G401 (cell line): Measurements from ENCODE around the gene PHC1. TPM values are rescaled to one million over a fixed set of nuclear protein-coding genes. Genes with fewer than 3 reads are reported as not detected.
A peak's percentile ranks its signal among the peaks of the same experiment; 100 is the strongest.
"Not testable (repeated sequence)": the region's sequence is repeated elsewhere in the genome, so short reads cannot be mapped to it uniquely, and the experiment has no call there.

Experiments
- DNase-seq: peaks from one replicate; pipeline ENCODE4 v3.0.0-alpha.2; 2015; ENCODE audit warnings: low spot score
- in situ Hi-C: cut with HindIII; loops from 2 replicates; pipeline ENCODE4 v1.10.0; 2016; ENCODE audit warnings: low sequenced_read_pairs, mixed read lengths
- total RNA-seq: library from RNA; depleted of rRNA; stranded (reverse); fragments of >200 nt; shearing (Covaris generic); gene quantifications from 2 replicates; pipeline ENCODE4 v1.2.3, GENCODE V29; 2014; rRNA removed

Gene PHC1
- 20.7 and 38.5 TPM in 2 replicates for total RNA-seq

DNA sequence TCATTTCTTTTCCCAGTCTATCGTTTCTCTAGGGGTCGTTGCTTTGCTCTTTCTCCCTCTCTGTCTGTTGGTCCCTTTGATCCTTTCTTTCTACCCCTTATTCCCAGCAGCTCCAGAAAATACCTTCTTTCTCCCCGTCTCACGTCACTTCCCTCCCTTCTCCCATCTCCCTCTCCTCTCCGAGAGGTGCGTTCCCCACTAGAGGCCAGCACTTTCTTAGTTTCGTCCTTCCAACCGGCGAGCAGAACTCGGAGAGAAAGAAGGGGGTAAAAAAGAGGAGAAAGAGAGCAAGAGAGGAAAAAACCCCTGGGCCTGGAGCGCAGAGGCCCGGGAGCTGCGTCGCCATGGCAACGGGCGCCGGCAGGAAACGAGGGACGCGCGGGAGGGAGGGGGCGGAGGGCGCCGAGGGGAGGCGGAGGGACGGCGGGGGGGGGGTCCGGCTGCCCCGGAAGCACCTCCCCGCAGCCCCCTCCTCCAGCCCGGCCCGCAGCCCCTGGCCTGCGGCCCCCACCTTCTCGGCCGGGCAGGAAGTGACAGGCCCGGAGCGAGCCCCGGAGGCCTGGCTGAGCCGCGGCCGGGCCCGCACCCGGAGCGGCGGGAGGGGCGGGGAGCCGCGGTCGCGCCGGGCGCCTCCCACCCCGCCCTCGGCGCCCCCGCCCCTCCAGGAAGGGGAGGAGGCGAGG lies at the start of gene PHC1:
Gene PHC1, plus strand, starts transcription at position 477 of the 683 bp plus-strand sequence. CDS start 3,169 bp downstream, outside the sequence.
- in situ Hi-C loops, result not testable (repeated sequence)
- peak; percentile 88 for DNase-seq

DNA sequence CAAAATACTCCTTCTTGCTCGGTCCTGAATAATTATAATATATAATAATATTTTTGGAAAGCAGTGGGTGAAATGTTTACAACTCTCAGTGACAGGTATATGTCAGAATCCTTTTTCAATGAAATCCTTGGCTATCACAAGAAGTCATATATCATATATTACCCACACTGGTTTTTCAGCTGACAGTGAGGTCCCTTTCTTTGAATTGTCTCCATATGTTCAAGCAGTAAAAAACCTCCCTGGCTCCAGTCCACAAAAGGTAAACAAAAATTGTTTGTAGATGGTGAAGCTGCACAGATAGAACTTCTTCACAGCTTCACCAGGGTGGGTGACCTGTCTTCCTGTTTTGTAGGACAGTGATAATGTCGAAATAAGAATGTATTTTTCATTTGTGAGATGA lies 47.9 kb upstream of the PHC1 start:
- in situ Hi-C loops, result no loop called here
- no peak for DNase-seq

DNA sequence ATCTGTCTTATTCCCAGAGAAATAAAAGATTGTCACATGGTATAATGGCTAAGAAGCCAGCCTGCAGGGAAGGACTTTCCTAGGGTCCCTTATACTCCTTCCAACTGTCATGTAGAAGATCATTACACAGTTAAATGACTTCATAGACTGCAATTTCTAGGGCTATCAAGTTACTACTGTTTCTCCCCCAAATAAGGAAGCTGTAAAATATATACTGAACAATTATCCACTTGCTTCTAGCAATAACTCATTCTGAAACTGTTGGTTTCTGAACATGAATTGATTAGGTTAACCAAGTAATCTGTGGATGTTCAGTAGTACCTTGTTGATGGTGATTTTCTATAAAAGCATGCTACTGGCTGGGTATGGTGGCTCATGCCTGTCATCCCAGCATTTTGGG lies 47.3 kb upstream of the PHC1 start:
- DNase-seq, result no peak
- in situ Hi-C loops, result no loop called here

DNA sequence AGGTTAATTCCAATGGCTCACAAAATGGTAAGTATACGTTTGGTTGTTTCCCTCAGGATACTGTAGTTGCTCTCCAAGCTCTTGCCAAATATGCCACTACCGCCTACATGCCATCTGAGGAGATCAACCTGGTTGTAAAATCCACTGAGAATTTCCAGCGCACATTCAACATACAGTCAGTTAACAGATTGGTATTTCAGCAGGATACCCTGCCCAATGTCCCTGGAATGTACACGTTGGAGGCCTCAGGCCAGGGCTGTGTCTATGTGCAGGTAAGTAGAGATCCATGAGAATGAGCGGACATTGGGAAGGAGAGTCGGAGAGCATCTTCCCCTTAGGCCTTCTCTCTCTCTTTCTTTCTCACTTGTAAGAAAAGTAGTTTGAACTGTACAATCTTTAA lies 46.5 kb upstream of the PHC1 start:
- DNase-seq, result no peak
- in situ Hi-C loops, result no loop called here

DNA sequence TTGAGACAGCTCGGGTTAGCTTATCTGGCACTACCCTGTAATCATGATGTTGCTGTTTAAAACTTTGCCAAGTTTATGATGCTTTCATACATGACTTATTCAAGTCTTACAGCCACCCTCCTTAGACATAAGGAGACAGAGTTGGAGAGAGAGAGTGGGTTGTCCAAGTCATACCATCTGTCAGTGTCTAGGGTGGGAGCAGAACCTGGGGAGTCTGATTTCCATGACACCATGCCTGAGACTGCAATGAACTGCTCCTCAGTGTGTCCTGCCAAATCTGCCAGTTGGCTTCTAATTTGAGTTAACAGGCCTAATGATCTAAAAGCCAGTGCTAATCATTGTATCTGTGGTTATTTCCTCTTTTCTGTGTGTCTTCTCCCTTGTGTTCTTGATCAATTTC lies 43.7 kb upstream of the PHC1 start:
- DNase-seq, result peak; percentile 58
- in situ Hi-C loops, result no loop called here

DNA sequence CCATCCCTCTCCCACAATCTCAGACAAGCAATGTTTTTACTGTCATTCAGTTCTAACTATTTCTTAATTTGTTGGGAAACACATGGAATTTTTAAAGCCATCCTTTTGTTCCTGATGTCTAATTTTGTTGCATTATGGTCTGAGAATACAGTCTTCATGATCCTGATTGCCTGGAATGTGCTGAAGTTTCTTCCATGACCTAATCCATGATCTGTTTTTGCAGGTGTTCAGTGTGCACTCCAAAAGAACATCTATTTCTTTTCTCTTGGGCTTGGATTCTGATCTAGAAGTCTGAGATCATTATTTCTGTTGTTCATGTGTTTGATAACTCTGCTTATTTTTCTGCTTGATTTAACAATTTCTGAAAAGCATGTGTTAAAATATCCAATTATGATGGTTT lies 43.2 kb upstream of the PHC1 start:
- no peak for DNase-seq
- in situ Hi-C loops, result no loop called here

DNA sequence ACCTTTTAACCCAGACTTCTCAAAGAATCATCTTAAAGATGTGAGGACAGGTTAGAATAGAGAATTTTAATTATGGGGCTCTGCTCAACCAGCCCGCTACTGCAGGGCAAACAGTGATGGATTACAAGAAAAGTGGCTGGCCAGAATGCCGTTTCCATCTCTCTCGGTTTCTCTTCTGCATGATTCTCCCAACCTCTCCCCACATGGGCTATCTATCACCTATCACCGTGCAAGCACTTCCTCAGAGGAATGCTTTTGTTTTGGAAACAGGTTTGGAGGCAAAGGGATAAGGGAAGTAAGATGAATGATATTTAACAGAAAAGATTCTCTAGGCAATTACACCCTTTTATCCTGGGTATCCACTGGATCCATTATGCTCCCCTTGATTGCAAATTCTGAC lies 37.4 kb upstream of the PHC1 start:
- no peak for DNase-seq
- in situ Hi-C loops, result no loop called here

DNA sequence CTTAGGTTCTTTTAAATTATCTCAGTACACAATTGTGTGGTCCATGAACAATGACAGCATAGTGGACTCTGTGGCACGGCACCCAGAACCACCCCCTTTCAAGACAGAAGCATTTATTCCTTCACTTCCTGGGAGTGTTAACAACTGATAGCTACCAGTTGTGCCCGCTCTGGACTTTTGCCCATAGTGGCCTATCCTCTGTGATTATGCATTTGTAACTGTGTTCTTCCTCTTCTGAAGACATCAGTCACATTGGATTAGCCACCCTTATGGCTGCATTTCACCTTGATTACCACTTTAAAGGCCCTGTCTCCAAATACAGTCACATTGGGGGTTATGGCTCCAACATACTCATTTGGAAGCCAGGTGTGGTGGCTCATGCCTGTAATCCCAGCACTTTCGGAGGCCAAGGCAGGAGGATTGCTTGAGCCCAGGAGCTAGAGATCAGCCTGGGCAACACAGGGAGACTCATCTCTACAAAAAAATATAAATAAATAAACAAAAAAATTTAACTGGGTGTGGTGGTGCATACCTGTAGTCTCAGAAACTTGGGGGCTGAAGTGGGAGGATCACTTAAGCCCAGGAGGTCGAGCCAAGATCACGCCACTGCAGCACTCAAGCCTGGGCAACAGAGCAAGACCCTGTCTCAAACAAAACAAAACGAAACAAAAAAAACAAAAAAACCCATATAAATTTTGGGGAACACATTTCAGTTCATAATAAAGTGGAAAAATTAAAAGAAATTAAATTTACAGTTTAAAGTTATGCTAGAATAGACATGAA lies 27.6 kb upstream of the PHC1 start:
- DNase-seq, result no peak
- in situ Hi-C loops, result no loop called here

DNA sequence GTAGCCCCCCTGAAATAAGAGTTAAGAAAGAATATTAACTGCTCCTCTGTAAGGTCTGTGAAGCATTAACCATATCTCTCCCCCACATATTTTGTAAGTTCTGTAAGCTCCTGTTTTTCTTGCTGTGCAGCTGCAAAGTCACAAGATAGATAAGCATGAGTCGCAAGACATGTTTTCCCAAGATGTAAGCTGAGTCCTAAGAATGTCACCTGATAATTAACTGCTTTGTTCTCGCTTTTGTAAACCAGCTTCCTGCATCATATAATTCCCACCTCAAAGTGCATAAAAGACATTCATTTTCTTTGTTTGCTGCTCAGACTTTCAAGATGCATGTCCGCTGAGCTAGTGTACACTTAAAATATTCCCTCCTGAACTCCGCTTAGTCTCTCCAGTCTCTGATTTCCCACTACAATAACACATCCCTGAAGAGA lies 27.0 kb upstream of the PHC1 start:
- in situ Hi-C loops, result no loop called here
- no peak for DNase-seq

DNA sequence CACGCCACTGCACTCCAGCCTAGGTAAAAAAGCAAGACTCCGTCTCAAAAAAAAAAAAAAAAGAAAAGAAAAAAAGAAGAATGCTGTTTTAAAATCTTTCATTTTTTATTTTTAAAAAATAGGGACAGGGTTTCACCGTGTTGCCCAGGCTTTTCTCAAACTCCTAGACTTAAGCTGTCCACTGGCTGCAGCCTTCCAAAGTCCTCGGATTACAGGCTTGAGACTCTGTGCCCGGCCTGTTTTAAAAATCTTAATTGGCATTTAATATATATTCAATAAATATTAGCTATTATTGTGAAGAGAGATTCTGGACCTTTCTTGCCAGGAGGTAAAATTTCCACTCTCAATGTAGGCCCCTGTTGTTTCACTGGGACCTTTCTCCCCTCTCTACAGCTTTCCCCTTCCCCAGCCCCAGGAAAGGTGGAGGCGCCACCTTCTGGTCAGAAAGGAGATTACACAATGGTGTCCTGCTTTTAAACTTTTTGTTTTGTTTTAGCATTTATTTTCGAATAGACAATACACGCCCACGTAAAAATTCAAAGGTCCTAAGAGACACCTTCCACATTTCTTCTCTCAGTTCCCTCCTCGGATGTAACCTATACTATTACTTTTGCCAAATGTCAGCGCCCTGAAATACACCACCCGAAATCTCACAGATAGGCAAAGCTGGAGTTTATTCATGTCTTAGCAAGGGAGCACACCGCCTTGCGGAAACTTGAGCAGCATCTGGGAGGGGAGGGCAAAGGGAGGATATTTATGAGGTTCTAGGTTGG lies 23.8 kb upstream of the PHC1 start:
- DNase-seq, result peak; percentile 64
- in situ Hi-C loops, result no loop called here

DNA sequence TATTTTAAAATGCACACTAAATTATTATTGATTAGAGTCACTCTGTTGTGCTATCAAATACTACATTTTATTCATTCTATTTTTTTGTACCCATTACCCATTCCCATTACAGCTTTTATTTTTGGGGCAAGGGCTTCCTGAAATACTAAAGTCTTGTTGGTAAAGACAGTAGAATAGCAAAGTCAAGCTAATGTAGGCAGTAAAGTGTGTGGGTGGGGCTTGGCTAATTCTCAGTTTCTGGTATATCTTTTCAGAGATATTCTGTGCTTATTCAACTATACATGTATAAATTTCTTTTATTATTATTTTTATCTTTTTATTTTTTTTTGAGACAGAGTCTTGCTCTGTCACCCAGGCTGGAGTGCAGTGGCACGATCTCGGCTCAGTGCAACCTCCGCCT lies 22.3 kb upstream of the PHC1 start:
- no peak for DNase-seq
- in situ Hi-C loops, result no loop called here

DNA sequence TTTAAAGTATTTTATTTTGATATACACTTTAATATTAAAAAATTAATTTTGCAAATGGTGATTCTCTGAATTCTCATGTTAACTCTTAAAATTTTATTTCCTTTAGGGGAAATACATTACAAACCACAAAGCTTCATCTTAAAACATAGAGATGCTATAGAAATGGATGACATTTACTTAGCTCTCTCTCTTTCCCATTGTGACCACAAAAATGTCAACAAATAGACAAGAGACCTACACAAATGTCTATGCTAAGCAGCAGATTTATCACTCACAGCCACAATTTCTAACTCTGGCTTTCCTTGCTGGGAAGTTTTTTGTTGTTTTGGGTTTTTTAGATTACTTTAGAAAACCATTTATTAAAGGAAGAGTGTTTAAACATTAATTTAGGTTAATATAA lies 19.9 kb upstream of the PHC1 start:
- DNase-seq, result no peak
- in situ Hi-C loops, result no loop called here

DNA sequence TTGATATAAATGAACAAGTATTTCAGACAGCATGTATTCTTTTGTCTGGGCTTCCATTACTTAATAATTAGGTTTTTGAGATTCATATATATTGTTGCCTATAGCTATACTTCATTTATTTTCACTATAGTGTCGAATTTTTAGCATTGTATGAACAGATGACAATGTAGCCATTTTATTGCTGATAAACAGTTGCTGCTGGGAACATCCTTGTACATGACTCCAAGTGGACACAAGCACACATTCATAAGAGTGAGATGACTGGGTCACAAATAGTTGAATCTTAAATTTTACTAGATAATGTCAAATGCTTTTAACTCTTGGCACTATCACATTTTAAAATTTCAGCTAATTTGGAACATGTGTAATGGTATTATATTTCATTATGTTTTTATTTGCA lies 19.3 kb upstream of the PHC1 start:
- in situ Hi-C loops, result no loop called here
- no peak for DNase-seq

DNA sequence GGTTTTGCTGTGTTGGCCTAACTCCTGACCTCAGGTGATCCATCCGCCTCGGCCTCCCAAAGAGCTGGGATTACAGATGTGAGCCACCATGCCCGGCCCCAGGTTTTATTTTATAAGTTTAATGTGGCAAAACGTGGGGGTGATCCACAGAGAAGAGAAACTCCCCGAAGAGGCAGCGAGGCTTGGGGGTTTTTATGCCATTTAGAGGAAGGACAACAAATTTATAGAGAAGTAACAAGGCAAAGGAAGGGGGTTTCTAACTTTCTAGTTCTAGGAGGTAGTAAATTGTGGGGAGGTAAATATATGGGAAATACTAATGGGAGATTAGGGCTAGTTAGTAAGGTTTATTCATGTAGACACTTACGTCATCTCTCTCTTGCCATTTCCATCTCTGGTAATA lies 17.2 kb upstream of the PHC1 start:
- no peak for DNase-seq
- in situ Hi-C loops, result no loop called here

DNA sequence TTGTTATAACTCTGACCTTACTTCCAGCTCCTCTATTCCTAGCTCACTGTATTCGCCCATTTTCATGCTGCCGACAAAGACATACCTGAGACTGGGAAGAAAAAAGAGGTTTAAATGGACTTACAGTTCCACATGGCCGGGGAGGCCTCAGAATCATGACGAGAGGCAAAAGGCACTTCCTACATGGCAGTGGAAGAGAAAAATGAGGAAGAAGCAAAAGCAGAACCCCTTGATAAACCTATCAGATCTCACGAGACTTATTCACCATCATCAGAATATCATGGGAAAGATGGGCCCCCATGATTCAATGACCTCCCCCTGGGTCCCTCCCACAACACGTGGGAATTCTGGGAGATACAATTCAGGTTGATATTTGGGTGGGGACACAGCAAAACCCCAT lies 14.5 kb upstream of the PHC1 start:
- in situ Hi-C loops, result no loop called here
- no peak for DNase-seq

DNA sequence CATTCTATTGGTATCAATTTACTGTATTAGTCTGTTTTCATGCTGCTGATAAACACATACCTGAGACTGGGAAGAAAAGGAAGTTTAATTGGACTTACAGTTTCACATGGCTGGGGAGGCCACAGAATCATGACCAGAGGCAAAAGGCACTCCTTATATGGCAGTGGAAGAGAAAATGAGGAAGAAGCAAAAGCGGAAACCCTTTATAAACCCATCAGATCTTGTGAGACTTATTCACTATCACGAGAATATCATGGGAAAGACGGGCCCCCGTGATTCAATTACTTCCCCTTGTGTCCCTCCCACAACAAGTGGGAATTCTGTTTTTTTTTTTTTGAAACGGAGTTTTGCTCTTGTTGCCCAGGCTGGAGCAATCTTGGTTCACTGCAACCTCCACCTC lies 11.6 kb upstream of the PHC1 start:
- in situ Hi-C loops, DNase-seq: not testable (repeated sequence)

DNA sequence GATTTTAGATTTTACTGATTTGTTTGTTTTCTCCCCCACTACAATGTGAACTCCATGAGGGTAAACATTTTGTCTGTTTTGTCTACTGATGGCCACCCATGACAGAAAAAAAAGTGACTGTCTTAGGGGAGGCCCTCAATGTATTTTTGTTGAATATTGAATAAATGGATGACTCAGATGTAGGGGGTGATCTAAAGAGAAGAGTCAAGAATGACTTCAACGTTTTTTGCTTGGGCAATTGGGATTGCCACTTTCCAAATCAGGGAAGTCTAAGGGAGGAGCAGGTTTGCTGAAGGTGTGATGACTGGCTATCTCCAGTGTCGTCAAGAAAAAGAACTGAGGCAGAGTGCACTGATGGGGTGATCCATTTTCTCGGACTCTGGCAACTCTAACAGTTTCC lies 10.7 kb upstream of the PHC1 start:
- in situ Hi-C loops, result no loop called here
- DNase-seq, result no peak

DNA sequence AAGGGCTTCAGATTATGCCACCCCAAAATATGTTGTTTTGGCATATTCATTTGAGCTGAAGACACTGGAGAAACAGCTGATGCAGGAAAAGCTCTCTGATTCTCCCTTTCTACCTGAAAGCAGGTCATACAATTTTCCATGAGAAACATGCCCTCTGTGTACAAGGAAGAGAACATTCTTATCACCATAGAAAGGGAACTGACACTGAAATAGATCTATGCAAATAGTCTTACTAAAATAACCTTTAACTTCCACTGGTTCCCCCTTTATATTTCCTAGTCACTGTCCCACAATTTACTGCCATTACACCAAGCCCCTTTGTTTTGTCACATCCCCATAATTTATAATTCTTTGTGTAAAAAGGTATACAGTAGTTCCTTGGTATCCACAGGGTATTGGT lies 9.6 kb upstream of the PHC1 start:
- no peak for DNase-seq
- in situ Hi-C loops, result no loop called here

DNA sequence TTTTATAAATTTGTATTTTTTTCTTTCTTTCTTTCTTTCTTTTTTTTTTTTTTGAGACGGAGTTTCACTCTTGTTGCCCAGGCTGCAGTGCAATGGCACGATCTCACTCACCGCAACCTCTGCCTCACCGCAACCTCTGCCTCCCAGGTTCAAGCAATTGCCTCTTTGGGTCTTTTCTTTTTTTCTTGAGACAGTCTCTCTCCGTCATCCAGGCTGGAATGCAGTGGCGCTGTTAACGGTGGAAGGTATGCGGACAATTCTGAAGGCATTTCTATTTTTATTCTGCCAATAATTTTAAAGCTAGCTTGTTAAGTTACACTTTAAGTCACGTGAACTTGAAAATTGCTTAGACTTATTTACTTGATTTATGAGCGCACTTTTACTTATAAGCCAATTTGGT lies 8.8 kb upstream of the PHC1 start:
- DNase-seq, result no peak
- in situ Hi-C loops, result no loop called here
